B cell (primary cell): ENCODE measurements around the gene RFX2. TPM values are rescaled to one million over a fixed set of nuclear protein-coding genes. Genes with fewer than 3 reads are reported as not detected.

ENCODE experiments used
- ATAC-seq: fragments of 200-7000 bp; cut with Tn5 transposase; one replicate; pipeline ENCODE4 v1.10.0; 2021; ENCODE audit warnings: low read depth, mild to moderate bottlenecking, moderate number of reproducible peaks, moderate library complexity
- CTCF ChIA-PET: fragments of 350-600 bp; sonication (Branson Sonifier 250); formaldehyde crosslinking; loops from one replicate; lab custom pipeline; 2021; ENCODE audit warnings: antibody characterized with exemption, inconsistent platforms; lab: Charles Lee
- POLR2A ChIA-PET: fragments of 350-600 bp; sonication (Branson Sonifier 250); formaldehyde crosslinking; loops from one replicate; lab custom pipeline; 2021; ENCODE audit warnings: antibody characterized with exemption; lab: Charles Lee
- DNase-seq: peaks from one replicate; pipeline ENCODE4 v3.0.0; 2013
- H2AFZ ChIP-seq: 2 replicates; pipeline ENCODE4 v1.6.1; 2012; ENCODE audit warnings: mild to moderate bottlenecking, low read depth, low read length; ENCODE audit not compliant: insufficient read depth, poor library complexity, severe bottlenecking
- H3K27ac ChIP-seq, 2 donors: 1 replicate in 1 of 2; 2 replicates in 1 of 2; pipeline ENCODE4 v1.5.1; 2012 to 2013; ENCODE audit warnings: low read length in 2 of 2, mild to moderate bottlenecking in 2 of 2, moderate library complexity in 1 of 2
- H3K27me3 ChIP-seq, 4 experiments: fragments of 200-600 bp in 1 of 4; sonication (generic) in 1 of 4; replicated peaks in 1 of 4; 1 replicate in 2 of 4; 2 replicates in 2 of 4; pipeline versions ENCODE4 v1.6.1 to v1.7.0; 2013 to 2016; ENCODE audit warnings: low read length in 3 of 4, mild to moderate bottlenecking in 2 of 4, mixed read lengths in 1 of 4, moderate library complexity in 1 of 4; ENCODE audit not compliant: insufficient read depth in 4 of 4, control insufficient read depth in 3 of 4; ENCODE audit errors: control extremely low read depth in 1 of 4
- H3K36me3 ChIP-seq, 2 experiments: replicated peaks in 1 of 2; 1 replicate in 1 of 2; 2 replicates in 1 of 2; pipeline versions ENCODE4 v1.6.1 to v1.7.1; 2013; ENCODE audit warnings: low read length in 1 of 2; ENCODE audit not compliant: insufficient read depth in 2 of 2, control insufficient read depth in 1 of 2; ENCODE audit errors: control extremely low read depth in 1 of 2, extremely low read depth in 1 of 2
- H3K4me1 ChIP-seq, 2 donors: fragments of 200-600 bp in 1 of 2; sonication (generic) in 1 of 2; 1 replicate in 1 of 2; 2 replicates in 1 of 2; pipeline versions ENCODE4 v1.5.1 to v1.6.1; 2013 to 2017; ENCODE audit warnings: low read length in 2 of 2; ENCODE audit not compliant: control insufficient read depth in 2 of 2, insufficient read depth in 2 of 2
- H3K4me2 ChIP-seq: replicated peaks from 2 replicates; pipeline ENCODE3; 2012; ENCODE audit warnings: mild to moderate bottlenecking, low read depth, low read length; ENCODE audit not compliant: poor library complexity, severe bottlenecking
- H3K4me3 ChIP-seq, 5 experiments: fragments of 200-600 bp in 1 of 5; sonication (generic) in 1 of 5; 1 replicate in 3 of 5; 2 replicates in 2 of 5; pipeline versions ENCODE4 v1.5.1 to v1.7.0; 2011 to 2016; ENCODE audit warnings: low read length in 4 of 5, mild to moderate bottlenecking in 4 of 5, low read depth in 2 of 5, control low read depth in 1 of 5, moderate library complexity in 1 of 5; ENCODE audit not compliant: insufficient read depth in 1 of 5; ENCODE audit errors: control extremely low read depth in 1 of 5, extremely low read depth in 1 of 5
- H3K79me2 ChIP-seq: fragments of 200-600 bp; sonication (generic); one replicate; pipeline ENCODE4 v1.6.0; 2016; ENCODE audit warnings: low read length; ENCODE audit not compliant: control insufficient read depth, insufficient read depth
- H3K9ac ChIP-seq: fragments of 200-600 bp; sonication (generic); 2 replicates; pipeline ENCODE4 v1.6.1; 2017; ENCODE audit warnings: mild to moderate bottlenecking, low read length, moderate library complexity
- H3K9me3 ChIP-seq, 3 donors: one replicate each; pipeline versions ENCODE4 v1.6.1 to v1.7.1; 2013; ENCODE audit warnings: low read length in 2 of 3; ENCODE audit not compliant: control insufficient read depth in 2 of 3, insufficient read depth in 1 of 3; ENCODE audit errors: control extremely low read depth in 1 of 3
- H4K20me1 ChIP-seq: 2 replicates; pipeline ENCODE4 v1.6.0; 2012; ENCODE audit warnings: mild to moderate bottlenecking, low read length; ENCODE audit not compliant: insufficient read depth, control insufficient read depth, poor library complexity, severe bottlenecking
- H3K27ac Mint-ChIP-seq: one replicate; pipeline ENCODE4 v1.8.0; 2021; ENCODE audit warnings: mixed read lengths
- H3K27me3 Mint-ChIP-seq: one replicate; pipeline ENCODE4 v1.8.0; 2021; ENCODE audit warnings: mixed read lengths
- H3K4me1 Mint-ChIP-seq: one replicate; pipeline ENCODE4 v1.8.0; 2021; ENCODE audit warnings: mixed read lengths
- H3K4me3 Mint-ChIP-seq: one replicate; pipeline ENCODE4 v1.8.0; 2021; ENCODE audit warnings: mixed read lengths
- H3K9me3 Mint-ChIP-seq: one replicate; pipeline ENCODE4 v1.8.0; 2022; ENCODE audit warnings: mixed read lengths; ENCODE audit not compliant: insufficient read depth
- CTCF ChIP-seq: fragments of 200-600 bp; IDR thresholded peaks from one replicate; pipeline ENCODE4 v1.8.0; 2022; ENCODE audit warnings: antibody characterized with exemption, mild to moderate bottlenecking
- EZH2 ChIP-seq: IDR thresholded peaks from 2 replicates; pipeline ENCODE4 v1.6.1; 2012; ENCODE audit warnings: borderline replicate concordance, low read depth, mild to moderate bottlenecking, moderate library complexity, low read length; ENCODE audit not compliant: insufficient read depth, poor library complexity, severe bottlenecking
- whole genome bisulfite sequencing: methylation state at CpG from one replicate; pipeline ENCODE4 v1.1.5; 2013; ENCODE audit warnings: missing lambda C conversion rate; ENCODE audit not compliant: insufficient coverage; 5-methylcytosine and 5-hydroxymethylcytosine counted together
- intact Hi-C: fragments of 100-400 bp; cut with micrococcal nuclease; formaldehyde crosslinking; loops from one replicate; pipeline ENCODE4 v1.10.0; 2022
- polyA plus RNA-seq: library from polyadenylated mRNA; depleted of rRNA; stranded (reverse); fragments of >200 nt; gene quantifications from 2 replicates; pipeline ENCODE4 v1.2.3, GENCODE V29; 2012
- total RNA-seq, 2 donors: library from RNA; stranded (reverse); fragments of 120-200 nt in 1 of 2; gene quantifications; 1 replicate in 1 of 2; 2 replicates in 1 of 2; pipeline versions ENCODE4 v1.2.3 to v1.2.4, GENCODE V29; 2013 to 2022

Gene RFX2
- total and polyA plus RNA-seq, 2 donors (not counting 1 experiment from before 2014, with no cell fraction given), result 7.1 to 8.6 TPM

- H3K79me2 ChIP-seq, result no peaks in the 10 kb centered on the region
- H3K27me3 Mint-ChIP-seq, result no peaks in the 10 kb centered on the region
- peaks cover 0 to 12% of the 10 kb centered on the region in 2 donors for H3K4me1 ChIP-seq
- no peak for ATAC-seq
- H3K36me3 ChIP-seq, result no peaks in the 10 kb centered on the region
- no peaks in the 10 kb centered on the region for H3K27me3 ChIP-seq
- WGBS, result 98% methylated on average over 19 of the region's 21 CpGs
- H3K4me3 ChIP-seq, result no peak overlapping the region
- no peak overlapping the region for H2AFZ ChIP-seq
- CTCF ChIA-PET, result interaction anchor here (0.6 to 5.8 kb wide), 4 partner anchors 64 to 462 kb away, joined by 3 to 188 read pairs (median 4); no protein-coding TSS in a partner anchor
- no peak overlapping the region for H3K27ac ChIP-seq
- POLR2A ChIA-PET, result interaction anchor here (0.6 kb wide), 1 partner anchor 681 kb away, joined by 3 read pairs; no protein-coding TSS in a partner anchor
- H3K27ac Mint-ChIP-seq, result no peak overlapping the region
- DNase-seq, result no peak
- no peaks in the 10 kb centered on the region for H3K9me3 Mint-ChIP-seq
- no peak for TF ChIP-seq EZH2
- TF ChIP-seq CTCF, result no peak
- no peak overlapping the region for H3K4me2 ChIP-seq
- intact Hi-C loops, result no loop called here
- H4K20me1 ChIP-seq, result no peaks in the 10 kb centered on the region
- H3K4me3 Mint-ChIP-seq, result no peak overlapping the region
- H3K9ac ChIP-seq, result no peak overlapping the region
- peaks cover 14% of the 10 kb centered on the region for H3K4me1 Mint-ChIP-seq
- H3K9me3 ChIP-seq, result no peaks in the 10 kb centered on the region
These were observed 66.1 kb downstream of the RFX2 start for GRCh38 chr19:6044056-6044805.
